ENCODE data around the gene SLC17A5. TPM values are rescaled to one million over a fixed set of nuclear protein-coding genes. Genes with fewer than 3 reads are reported as not detected.

SLC17A5 gene
- total and polyA plus RNA-seq, 5 donors from 2014 or later: 6.0 to 9.2 (median 7.4) TPM

DNA sequence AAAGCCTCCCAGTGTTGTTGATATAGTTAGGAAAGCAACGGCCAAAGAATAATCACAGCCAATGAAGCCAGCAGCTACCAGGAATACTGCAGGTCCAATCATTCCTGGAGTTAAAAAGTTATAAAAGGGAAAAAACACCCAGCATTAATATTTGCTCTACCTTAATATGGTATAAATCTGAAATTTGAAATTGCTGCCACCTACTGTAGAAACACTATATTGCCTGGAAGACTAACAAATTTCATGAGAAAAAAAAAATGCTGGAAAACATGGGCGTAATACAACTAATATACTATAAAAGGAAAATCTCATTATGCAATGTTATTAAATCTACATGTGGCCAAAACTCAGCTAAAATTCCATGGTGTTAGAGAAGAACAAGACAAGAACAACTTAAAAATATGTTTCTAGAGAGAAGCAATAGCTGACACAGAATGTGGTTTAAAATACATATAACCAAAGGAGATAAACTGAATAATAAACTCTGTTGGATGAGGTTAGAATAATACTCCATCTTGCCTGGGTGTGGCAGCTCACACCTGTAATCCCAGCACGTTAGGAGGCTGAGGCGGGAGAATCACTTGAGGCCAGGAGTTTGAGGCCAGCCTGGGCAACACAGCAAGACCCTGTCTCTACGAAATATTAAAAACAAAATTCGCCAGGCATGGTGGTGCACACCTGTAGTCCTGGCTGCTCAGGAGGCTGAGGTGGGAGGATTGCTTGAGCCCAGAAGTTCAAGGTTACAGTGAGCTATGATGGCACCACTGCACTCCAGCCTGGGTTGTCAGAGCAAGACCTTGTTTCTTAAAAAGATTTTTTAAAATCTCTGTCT, 43.1 kb downstream of the SLC17A5 start:
- Histone ChIP-seq H3K9me3 (ENCODE audit: control insufficient read depth in 2 of 2, low read length in 2 of 2) (no peaks in the 10 kb centered on the region), H3K4me1 (ENCODE audit: control insufficient read depth, insufficient read depth, low read length, poor library complexity, severe bottlenecking) (no peaks in the 10 kb centered on the region), H3K36me3 (ENCODE audit: control insufficient read depth, insufficient read depth, low read length) (peaks cover 40% of the 10 kb centered on the region), H3K27me3 (ENCODE audit: control insufficient read depth, insufficient read depth, low read length) (no peaks in the 10 kb centered on the region), H3K27ac (ENCODE audit: insufficient read depth, low read length, poor library complexity, severe bottlenecking) (no peak overlapping the region), H3K4me3 (ENCODE audit: low read depth, low read length) (no peak overlapping the region)
- ATAC-seq (ENCODE audit: low read depth in 2 of 2) (peak; percentile 39 to 58), DNase-seq (peak in 2 of 3 donors; percentile 56 to 58)
- H3K27me3 Mint-ChIP-seq: no peaks in the 10 kb centered on the region
- peaks cover 36% of the 10 kb centered on the region for H3K36me3 Mint-ChIP-seq
- no peak overlapping the region for H3K4me3 Mint-ChIP-seq
- peaks cover 3 to 7% (median 5%) of the 10 kb centered on the region in 4 donors for H3K4me1 Mint-ChIP-seq
- peak overlapping the region in 1 of 3 donors; percentile 23 for H3K27ac Mint-ChIP-seq
- no peaks in the 10 kb centered on the region for H3K9me3 Mint-ChIP-seq

DNA sequence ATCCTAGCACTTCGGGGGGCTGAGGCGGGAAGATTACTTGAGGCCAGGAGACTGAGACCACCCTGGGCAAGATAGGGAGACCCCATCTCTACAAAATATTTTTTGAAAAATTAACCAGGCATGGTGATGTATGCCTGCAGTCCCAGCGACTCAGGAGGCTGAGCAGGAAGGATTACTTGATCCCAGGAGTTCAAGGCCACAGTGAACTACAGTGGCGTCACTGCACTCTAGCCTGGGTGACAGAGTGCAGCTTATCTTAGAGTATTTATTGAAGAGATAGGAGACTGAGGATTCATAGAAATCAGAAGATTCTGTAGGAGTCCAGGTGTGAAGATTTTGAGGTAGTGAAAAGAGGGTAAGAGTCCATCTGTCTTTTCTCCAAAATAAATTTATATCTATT, 45.0 kb downstream of the SLC17A5 start:
- Mint-ChIP-seq H3K36me3 (peaks cover 34% of the 10 kb centered on the region), H3K4me1 (peaks cover 3 to 9% (median 5%) of the 10 kb centered on the region in 4 donors), H3K27me3 (no peaks in the 10 kb centered on the region), H3K4me3 (no peak overlapping the region), H3K9me3 (no peaks in the 10 kb centered on the region), H3K27ac (peak overlapping the region in 1 of 3 donors; percentile 65)
- ATAC-seq (ENCODE audit: low read depth in 2 of 2): no peak
- H3K9me3 ChIP-seq (ENCODE audit: control insufficient read depth in 2 of 2, low read length in 2 of 2): no peaks in the 10 kb centered on the region
- no peak overlapping the region for H3K4me3 ChIP-seq (ENCODE audit: low read depth, low read length)
- H3K27ac ChIP-seq (ENCODE audit: insufficient read depth, low read length, poor library complexity, severe bottlenecking): no peak overlapping the region
- DNase-seq: no peak
- peaks cover 30% of the 10 kb centered on the region for H3K36me3 ChIP-seq (ENCODE audit: control insufficient read depth, insufficient read depth, low read length)
- H3K27me3 ChIP-seq (ENCODE audit: control insufficient read depth, insufficient read depth, low read length): no peaks in the 10 kb centered on the region
- no peaks in the 10 kb centered on the region for H3K4me1 ChIP-seq (ENCODE audit: control insufficient read depth, insufficient read depth, low read length, poor library complexity, severe bottlenecking)

DNA sequence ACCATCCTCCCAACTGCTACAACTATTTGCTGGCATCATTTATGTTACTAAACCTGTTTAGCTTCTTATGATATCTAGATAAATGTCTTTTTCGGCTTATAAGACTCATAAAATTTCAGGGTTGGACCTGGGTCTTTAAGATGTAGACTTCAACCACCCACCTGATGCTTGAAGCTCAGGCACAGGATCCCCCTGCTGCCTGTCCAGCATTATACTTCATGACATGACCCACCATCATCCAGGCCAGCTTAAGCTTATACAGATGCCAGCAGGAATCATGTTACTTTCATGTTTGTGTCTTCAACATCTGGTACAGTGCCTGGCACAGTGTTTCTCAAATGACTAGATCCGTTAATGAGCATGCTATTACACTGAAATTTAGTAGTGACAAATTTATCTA, 47.4 kb downstream of the SLC17A5 start:
- Mint-ChIP-seq H3K27ac (peak overlapping the region in 1 of 3 donors; percentile 51), H3K4me3 (no peak overlapping the region), H3K4me1 (peaks cover 3 to 11% (median 5%) of the 10 kb centered on the region in 4 donors), H3K36me3 (peaks cover 38% of the 10 kb centered on the region), H3K27me3 (no peaks in the 10 kb centered on the region), H3K9me3 (no peaks in the 10 kb centered on the region)
- Histone ChIP-seq H3K36me3 (ENCODE audit: control insufficient read depth, insufficient read depth, low read length) (peaks cover 22% of the 10 kb centered on the region), H3K27me3 (ENCODE audit: control insufficient read depth, insufficient read depth, low read length) (no peaks in the 10 kb centered on the region), H3K9me3 (ENCODE audit: control insufficient read depth in 2 of 2, low read length in 2 of 2) (no peaks in the 10 kb centered on the region), H3K4me1 (ENCODE audit: control insufficient read depth, insufficient read depth, low read length, poor library complexity, severe bottlenecking) (no peaks in the 10 kb centered on the region), H3K27ac (ENCODE audit: insufficient read depth, low read length, poor library complexity, severe bottlenecking) (no peak overlapping the region), H3K4me3 (ENCODE audit: low read depth, low read length) (no peak overlapping the region)
- no peak for DNase-seq
- ATAC-seq (ENCODE audit: low read depth in 2 of 2): no peak

DNA sequence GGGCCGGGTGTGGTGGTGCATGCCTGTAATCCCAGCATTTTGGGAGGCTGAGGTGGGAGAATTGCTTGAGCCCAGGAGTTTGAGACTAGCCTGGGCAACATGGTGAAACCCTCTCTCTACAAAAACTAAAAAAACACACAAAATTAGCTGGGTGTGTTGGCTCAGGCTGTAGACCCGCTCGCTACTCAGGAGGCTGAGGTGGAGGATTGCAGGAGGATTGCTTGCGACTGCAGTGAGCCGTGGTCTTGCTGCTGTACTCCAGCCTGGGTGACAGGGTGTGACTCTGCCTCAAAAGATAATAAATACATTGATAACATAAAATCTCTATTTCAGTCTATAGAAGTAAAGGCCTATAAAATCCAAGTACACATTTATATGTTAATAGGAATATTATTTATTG, 49.3 kb downstream of the SLC17A5 start:
- no peak overlapping the region for H3K4me3 ChIP-seq (ENCODE audit: low read depth, low read length)
- H3K4me3 Mint-ChIP-seq: no peak overlapping the region
- DNase-seq (no peak), ATAC-seq (ENCODE audit: low read depth in 2 of 2) (no peak)
- H3K36me3 Mint-ChIP-seq: peaks cover 35% of the 10 kb centered on the region
- no peaks in the 10 kb centered on the region for H3K27me3 ChIP-seq (ENCODE audit: control insufficient read depth, insufficient read depth, low read length)
- no peaks in the 10 kb centered on the region for H3K4me1 ChIP-seq (ENCODE audit: control insufficient read depth, insufficient read depth, low read length, poor library complexity, severe bottlenecking)
- no peaks in the 10 kb centered on the region for H3K9me3 Mint-ChIP-seq
- H3K27me3 Mint-ChIP-seq: no peaks in the 10 kb centered on the region
- peaks cover 0 to 4% (median 0%) of the 10 kb centered on the region in 4 donors for H3K4me1 Mint-ChIP-seq
- H3K36me3 ChIP-seq (ENCODE audit: control insufficient read depth, insufficient read depth, low read length): peaks cover 25% of the 10 kb centered on the region
- peak overlapping the region in 1 of 3 donors; percentile 26 for H3K27ac Mint-ChIP-seq
- H3K9me3 ChIP-seq (ENCODE audit: control insufficient read depth in 2 of 2, low read length in 2 of 2): no peaks in the 10 kb centered on the region
- H3K27ac ChIP-seq (ENCODE audit: insufficient read depth, low read length, poor library complexity, severe bottlenecking): no peak overlapping the region

DNA sequence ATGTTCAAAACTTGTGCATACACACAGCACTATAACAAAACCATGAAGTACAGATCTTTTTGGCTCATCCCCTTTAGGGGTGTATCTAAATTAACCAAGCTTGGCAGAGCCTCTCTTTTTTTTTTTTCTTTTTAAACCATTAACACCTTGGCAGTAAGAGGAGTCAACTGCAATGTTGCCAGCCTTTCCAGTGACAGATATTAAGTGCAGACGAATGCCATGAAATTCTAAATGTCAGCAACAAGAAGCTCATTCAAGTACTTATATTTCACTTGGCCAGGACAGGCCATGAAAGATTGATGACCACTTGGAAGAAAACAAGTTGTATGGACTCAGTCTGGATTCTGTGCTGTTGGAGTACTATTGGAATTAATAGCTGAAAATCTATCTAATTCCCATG, 49.8 kb downstream of the SLC17A5 start:
- no peak overlapping the region for H3K27ac ChIP-seq (ENCODE audit: insufficient read depth, low read length, poor library complexity, severe bottlenecking)
- Mint-ChIP-seq H3K27ac (peak overlapping the region in 1 of 3 donors; percentile 26), H3K36me3 (peaks cover 37% of the 10 kb centered on the region), H3K4me3 (no peak overlapping the region), H3K9me3 (no peaks in the 10 kb centered on the region), H3K4me1 (peaks cover 0 to 4% (median 0%) of the 10 kb centered on the region in 4 donors), H3K27me3 (no peaks in the 10 kb centered on the region)
- H3K4me3 ChIP-seq (ENCODE audit: low read depth, low read length): no peak overlapping the region
- no peak for DNase-seq
- H3K36me3 ChIP-seq (ENCODE audit: control insufficient read depth, insufficient read depth, low read length): peaks cover 23% of the 10 kb centered on the region
- H3K4me1 ChIP-seq (ENCODE audit: control insufficient read depth, insufficient read depth, low read length, poor library complexity, severe bottlenecking): no peaks in the 10 kb centered on the region
- ATAC-seq (ENCODE audit: low read depth in 2 of 2): no peak
- H3K9me3 ChIP-seq (ENCODE audit: control insufficient read depth in 2 of 2, low read length in 2 of 2): no peaks in the 10 kb centered on the region
- no peaks in the 10 kb centered on the region for H3K27me3 ChIP-seq (ENCODE audit: control insufficient read depth, insufficient read depth, low read length)

DNA sequence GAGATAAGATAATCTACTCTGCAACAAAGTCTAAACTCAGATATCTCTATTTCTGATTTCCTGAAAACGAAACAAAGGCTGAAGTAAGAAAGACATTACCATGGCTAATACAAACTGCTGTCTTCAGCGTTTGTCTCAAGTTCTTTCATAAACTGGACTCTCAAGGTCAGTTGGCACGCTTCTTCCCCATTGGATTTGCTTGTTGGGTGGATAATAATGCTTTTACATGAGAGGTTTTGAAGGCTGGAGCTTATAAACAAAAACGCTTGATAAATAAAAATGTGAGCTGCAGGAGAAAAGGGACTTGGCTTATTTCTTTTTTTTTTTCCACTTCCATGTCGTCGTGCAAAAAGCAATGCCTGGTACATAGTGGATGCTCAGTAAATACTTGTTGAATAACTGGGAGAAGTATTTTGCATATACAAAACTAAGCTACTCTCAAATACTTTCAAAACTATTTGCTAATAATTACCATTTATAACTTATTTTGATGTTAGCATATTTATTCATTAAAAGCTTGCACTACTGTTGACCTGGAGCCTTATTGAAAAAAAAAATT, 67.3 kb downstream of the SLC17A5 start:
- Mint-ChIP-seq H3K4me3 (peak overlapping the region; percentile 78 to 90 (median 84)), H3K27ac (peak overlapping the region; percentile 96 to 99 (median 97)), H3K27me3 (no peaks in the 10 kb centered on the region), H3K9me3 (no peaks in the 10 kb centered on the region), H3K36me3 (no peaks in the 10 kb centered on the region), H3K4me1 (peaks cover 17 to 28% (median 24%) of the 10 kb centered on the region in 4 donors)
- ATAC-seq (ENCODE audit: low read depth in 2 of 2) (no peak), DNase-seq (peak in 1 of 3 donors; percentile 47)
- Histone ChIP-seq H3K27me3 (ENCODE audit: control insufficient read depth, insufficient read depth, low read length) (no peaks in the 10 kb centered on the region), H3K27ac (ENCODE audit: insufficient read depth, low read length, poor library complexity, severe bottlenecking) (peak overlapping the region; percentile 78), H3K4me3 (ENCODE audit: low read depth, low read length) (peak overlapping the region; percentile 90), H3K9me3 (ENCODE audit: control insufficient read depth in 2 of 2, low read length in 2 of 2) (no peaks in the 10 kb centered on the region), H3K4me1 (ENCODE audit: control insufficient read depth, insufficient read depth, low read length, poor library complexity, severe bottlenecking) (peaks cover 22% of the 10 kb centered on the region), H3K36me3 (ENCODE audit: control insufficient read depth, insufficient read depth, low read length) (no peaks in the 10 kb centered on the region)

DNA sequence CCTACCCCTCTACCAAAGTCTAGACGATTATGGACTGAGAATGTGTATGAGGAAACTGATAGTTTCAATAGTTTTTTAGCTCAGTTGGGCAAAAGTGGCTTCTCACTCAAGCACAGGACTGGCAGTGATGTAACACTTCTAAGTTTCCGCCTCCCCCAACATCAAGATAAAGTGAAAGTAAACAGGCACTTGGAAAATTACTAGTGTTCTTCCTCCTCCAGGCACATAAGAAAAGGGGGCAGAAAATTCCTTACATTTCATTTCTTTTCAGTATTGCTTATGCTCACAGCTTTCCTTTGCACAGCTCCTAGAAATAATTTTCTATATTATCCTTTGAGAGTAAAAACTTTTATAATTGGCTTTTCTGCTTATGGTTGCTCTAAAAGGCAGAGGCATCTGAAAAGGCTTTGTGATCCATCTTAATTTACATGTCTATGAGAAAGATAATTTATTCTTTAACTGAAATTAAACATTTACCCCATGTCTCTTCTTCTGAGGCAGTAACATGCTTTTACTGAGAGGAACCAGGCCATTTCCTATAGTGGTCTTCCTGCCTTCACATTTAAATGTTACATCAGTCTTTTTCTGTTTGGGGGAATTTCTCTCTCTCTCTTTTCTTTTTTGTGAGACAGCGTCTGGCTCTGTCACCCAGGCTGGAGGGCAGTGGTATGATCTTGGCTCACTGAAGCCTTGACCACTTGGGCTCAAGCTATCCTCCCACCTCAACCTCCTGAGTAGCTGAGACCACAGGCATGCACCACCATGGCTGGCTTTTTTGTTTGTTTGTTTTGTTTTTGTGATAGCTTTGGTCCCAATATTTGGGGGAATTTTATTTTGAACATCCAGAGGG, 68.0 kb downstream of the SLC17A5 start:
- Mint-ChIP-seq H3K36me3 (no peaks in the 10 kb centered on the region), H3K27me3 (no peaks in the 10 kb centered on the region), H3K4me1 (peaks cover 18 to 30% (median 26%) of the 10 kb centered on the region in 4 donors), H3K9me3 (peaks cover 0 to under 1% (median 0%) of the 10 kb centered on the region in 7 donors), H3K27ac (peak overlapping the region; percentile 96 to 99 (median 97)), H3K4me3 (peak overlapping the region; percentile 78 to 90 (median 84))
- no peaks in the 10 kb centered on the region for H3K9me3 ChIP-seq (ENCODE audit: control insufficient read depth in 2 of 2, low read length in 2 of 2)
- H3K4me1 ChIP-seq (ENCODE audit: control insufficient read depth, insufficient read depth, low read length, poor library complexity, severe bottlenecking): peaks cover 24% of the 10 kb centered on the region
- peak; percentile 16 to 84 (median 64) for DNase-seq
- H3K27me3 ChIP-seq (ENCODE audit: control insufficient read depth, insufficient read depth, low read length): no peaks in the 10 kb centered on the region
- H3K36me3 ChIP-seq (ENCODE audit: control insufficient read depth, insufficient read depth, low read length): no peaks in the 10 kb centered on the region
- ATAC-seq (ENCODE audit: low read depth in 2 of 2): peak; percentile 66 to 73
- peak overlapping the region; percentile 78 for H3K27ac ChIP-seq (ENCODE audit: insufficient read depth, low read length, poor library complexity, severe bottlenecking)
- H3K4me3 ChIP-seq (ENCODE audit: low read depth, low read length): peak overlapping the region; percentile 90

All from CD4-positive, CD25-positive, alpha-beta regulatory T cell (primary cell).